WERI-Rb-1 (cell line): ENCODE data around the gene AATK.

Experiments
- DNase-seq: peaks from one replicate; pipeline ENCODE4 v3.0.0-alpha.2; 2020
- H3K27ac ChIP-seq: fragments of 250-450 bp; sonication (Bioruptor Pico); 2 replicates; pipeline ENCODE4 v1.5.1; 2020; ENCODE audit warnings: mild to moderate bottlenecking, moderate library complexity
- H3K27me3 ChIP-seq: fragments of 250-450 bp; sonication (Bioruptor Pico); 2 replicates; pipeline ENCODE4 v1.5.1; 2021; ENCODE audit warnings: mild to moderate bottlenecking, low read depth, moderate library complexity; ENCODE audit not compliant: insufficient read depth, severe bottlenecking
- H3K36me3 ChIP-seq: fragments of 250-450 bp; sonication (Bioruptor Pico); 2 replicates; pipeline ENCODE4 v1.5.1; 2020; ENCODE audit warnings: mild to moderate bottlenecking, moderate library complexity
- H3K4me3 ChIP-seq: 2 replicates; pipeline ENCODE4 v1.5.1; 2011; ENCODE audit warnings: low read depth, mild to moderate bottlenecking, control low read depth, low read length
- H3K9me3 ChIP-seq: fragments of 250-450 bp; sonication (Bioruptor Pico); 2 replicates; pipeline ENCODE4 v1.5.1; 2021; ENCODE audit warnings: mild to moderate bottlenecking, moderate library complexity; ENCODE audit not compliant: severe bottlenecking
- TF ChIP-seq, protein P1 (sequence below): IDR thresholded peaks from 2 replicates; pipeline ENCODE4 v1.5.1; 2011; ENCODE audit warnings: low read depth, mild to moderate bottlenecking, control low read depth, inconsistent platforms, low read length

AATK gene

DNA sequence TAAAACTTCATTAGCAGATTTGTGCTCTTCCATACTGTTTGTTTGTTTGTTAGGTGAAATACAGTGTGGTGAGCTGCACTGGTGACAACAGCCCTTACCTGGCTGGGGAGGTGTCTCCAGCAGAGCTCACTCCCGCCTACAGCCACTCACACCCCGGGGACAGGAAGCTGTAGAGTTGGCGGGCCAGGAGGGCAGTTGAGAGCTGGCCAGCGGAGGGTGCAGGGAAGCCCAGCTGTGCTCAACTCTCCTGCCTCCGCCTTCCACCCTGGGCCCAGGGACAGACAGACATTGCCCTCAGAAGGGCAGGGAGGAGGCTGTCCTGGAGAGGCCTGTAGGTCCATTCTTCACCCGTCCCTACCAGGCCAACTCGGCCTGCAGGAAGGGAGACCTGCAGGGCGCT is 49.3 kb downstream of the AATK start:
- no peaks in the 10 kb centered on the region for H3K9me3 ChIP-seq
- H3K4me3 ChIP-seq, result no peak overlapping the region
- DNase-seq, result no peak
- H3K27me3 ChIP-seq, result no peaks in the 10 kb centered on the region
- no peak overlapping the region; the same call in 1 of the 2 replicates for H3K27ac ChIP-seq
- peaks cover 55% of the 10 kb centered on the region for H3K36me3 ChIP-seq
- TF ChIP-seq, protein P1, sequence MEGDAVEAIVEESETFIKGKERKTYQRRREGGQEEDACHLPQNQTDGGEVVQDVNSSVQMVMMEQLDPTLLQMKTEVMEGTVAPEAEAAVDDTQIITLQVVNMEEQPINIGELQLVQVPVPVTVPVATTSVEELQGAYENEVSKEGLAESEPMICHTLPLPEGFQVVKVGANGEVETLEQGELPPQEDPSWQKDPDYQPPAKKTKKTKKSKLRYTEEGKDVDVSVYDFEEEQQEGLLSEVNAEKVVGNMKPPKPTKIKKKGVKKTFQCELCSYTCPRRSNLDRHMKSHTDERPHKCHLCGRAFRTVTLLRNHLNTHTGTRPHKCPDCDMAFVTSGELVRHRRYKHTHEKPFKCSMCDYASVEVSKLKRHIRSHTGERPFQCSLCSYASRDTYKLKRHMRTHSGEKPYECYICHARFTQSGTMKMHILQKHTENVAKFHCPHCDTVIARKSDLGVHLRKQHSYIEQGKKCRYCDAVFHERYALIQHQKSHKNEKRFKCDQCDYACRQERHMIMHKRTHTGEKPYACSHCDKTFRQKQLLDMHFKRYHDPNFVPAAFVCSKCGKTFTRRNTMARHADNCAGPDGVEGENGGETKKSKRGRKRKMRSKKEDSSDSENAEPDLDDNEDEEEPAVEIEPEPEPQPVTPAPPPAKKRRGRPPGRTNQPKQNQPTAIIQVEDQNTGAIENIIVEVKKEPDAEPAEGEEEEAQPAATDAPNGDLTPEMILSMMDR, result no peak

DNA sequence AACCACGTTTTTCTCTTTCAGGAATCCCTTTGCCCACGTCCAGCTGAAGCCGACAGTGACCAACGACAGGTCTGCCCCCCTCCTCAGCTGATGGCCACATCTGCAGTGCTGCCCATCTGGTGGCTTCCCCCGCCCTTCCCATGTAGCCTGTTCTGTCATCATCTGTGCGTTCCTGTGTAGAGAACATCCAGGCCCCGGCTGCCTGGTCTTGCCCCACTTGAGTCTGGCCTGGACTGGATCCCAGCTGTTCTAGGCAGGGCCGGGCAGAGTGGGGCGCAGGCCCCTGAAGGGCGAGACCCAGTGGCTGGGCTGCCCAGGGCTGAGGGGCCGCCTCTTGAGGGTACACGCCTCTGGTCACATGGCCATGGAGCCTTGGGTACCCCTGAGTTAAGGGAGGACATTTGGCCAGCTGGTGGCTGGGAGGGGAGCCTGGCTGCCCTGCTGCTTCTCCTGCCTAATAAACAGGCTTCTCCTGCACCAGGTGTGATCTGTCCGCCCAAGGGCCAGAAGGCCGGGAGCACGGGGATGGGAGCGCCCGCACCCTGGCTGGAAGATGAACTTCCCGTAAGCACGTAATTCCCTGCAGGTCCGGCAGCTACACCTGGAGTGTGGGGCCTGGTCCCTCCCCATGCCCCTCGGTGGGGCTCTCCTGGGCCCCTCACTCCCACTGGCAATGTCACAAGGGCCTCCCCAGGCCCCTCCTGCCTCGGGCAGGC is 50.1 kb downstream of the AATK start:
- H3K27me3 ChIP-seq, result no peaks in the 10 kb centered on the region
- DNase-seq, result no peak
- H3K36me3 ChIP-seq, result peaks cover 58% of the 10 kb centered on the region
- H3K9me3 ChIP-seq, result no peaks in the 10 kb centered on the region
- peak overlapping the region; percentile 38 for H3K27ac ChIP-seq
- TF ChIP-seq, protein P1, result no peak
- H3K4me3 ChIP-seq, result no peak overlapping the region

DNA sequence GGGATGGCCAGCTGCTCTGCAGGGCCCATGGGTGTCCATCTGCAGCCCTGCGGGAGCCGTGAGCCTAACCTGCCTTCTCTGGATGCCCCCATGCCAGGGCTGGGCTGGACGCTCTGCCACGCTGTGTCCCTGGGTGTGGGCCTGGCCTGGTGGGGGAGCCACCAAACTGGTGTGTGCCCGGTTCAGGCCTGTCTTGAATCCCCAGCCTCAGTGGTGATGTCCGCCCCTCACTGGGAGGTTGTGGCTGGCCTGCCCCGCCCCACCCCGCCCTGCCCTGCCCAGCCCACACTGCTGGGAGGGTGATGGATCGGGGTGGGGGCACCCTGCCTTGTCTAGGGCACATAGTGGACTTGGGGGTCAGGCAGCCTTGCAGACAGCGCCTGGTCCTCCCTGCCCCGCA is 50.8 kb downstream of the AATK start:
- TF ChIP-seq, protein P1, result no peak
- Histone ChIP-seq H3K36me3 (peaks cover 58% of the 10 kb centered on the region), H3K4me3 (no peak overlapping the region), H3K27ac (no peak overlapping the region), H3K27me3 (no peaks in the 10 kb centered on the region), H3K9me3 (no peaks in the 10 kb centered on the region)
- DNase-seq, result no peak

DNA sequence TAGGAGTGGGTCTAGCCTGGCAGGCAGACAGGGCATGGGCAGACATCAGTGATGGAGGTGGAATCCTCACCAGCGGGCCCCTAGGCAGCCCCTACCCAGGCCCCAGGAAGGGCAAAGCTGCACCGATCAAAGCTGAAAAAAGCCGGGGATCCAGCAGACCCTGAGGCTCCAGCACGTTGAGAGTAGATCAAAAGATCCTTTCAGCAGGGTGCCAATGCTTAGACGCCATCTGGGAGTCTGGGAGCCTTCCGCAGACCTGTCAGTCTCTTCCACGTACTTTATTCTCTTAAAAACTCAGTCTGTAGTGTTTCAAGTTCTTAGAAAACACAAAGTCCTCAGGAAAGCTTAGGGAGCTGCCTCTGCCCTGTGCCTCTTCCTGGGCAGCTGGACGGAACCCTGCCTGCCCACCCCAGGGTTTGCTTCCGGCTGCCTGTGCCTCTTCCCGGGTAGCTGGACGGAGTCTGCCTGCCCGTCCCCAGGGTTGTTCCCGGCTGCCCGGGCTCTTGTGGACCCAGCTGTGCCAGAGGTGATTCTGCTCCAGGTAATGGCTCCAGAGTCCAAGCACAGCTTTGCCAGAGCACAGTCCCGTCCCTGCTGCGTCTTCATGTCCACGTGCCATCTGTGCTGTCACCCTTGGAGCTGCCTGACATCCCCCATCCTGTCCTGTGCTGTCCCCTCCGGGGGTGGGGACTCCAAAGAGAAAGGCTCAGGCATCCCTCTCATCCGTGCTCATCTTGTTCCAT is 51.5 kb downstream of the AATK start:
- no peaks in the 10 kb centered on the region for H3K9me3 ChIP-seq
- peak overlapping the region; percentile 47 for H3K27ac ChIP-seq
- TF ChIP-seq, protein P1, result no peak
- no peaks in the 10 kb centered on the region for H3K27me3 ChIP-seq
- no peak for DNase-seq
- peaks cover 65% of the 10 kb centered on the region for H3K36me3 ChIP-seq
- H3K4me3 ChIP-seq, result no peak overlapping the region

DNA sequence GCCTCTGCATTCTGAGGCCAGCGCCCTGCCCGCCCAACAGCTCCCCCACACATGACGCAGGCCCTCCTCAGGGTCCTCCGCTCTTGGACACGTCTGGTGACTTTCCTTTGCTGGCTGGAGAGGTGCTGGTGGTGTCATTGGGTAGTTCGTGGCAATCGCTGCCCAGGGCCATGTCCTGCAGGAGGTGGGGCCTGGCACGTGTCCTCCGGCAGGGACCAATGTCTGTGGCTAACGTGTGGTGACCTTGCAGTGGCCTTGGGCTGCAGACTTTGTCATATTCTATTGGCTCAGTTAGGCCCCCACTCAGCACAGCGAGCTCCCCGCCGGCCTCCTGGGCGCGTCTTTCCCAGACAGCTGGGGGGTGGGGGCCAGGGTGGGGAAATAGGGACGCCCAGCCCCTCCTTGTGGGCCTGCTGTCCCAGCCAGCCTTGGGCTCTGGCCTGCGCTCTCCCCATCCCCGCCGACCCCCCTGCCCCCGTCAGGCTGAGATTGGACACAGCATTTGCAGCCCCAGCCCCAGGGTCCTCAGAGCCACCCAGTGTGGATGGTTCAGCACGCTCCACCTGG is 52.8 kb downstream of the AATK start:
- Histone ChIP-seq H3K4me3 (no peak overlapping the region), H3K27me3 (no peaks in the 10 kb centered on the region), H3K27ac (no peak overlapping the region), H3K9me3 (no peaks in the 10 kb centered on the region), H3K36me3 (peaks cover 69% of the 10 kb centered on the region)
- TF ChIP-seq, protein P1, result no peak
- DNase-seq, result no peak
